22Rv1 (cell line): ENCODE data around the gene MRPL49.

Experiments used
- CTCF ChIP-seq: fragments of 450-650 bp; IDR thresholded peaks from 2 replicates; pipeline ENCODE4 v1.5.1; 2017; ENCODE audit warnings: mild to moderate bottlenecking
- ZFX ChIP-seq: fragments of 450-650 bp; IDR thresholded peaks from 2 replicates; pipeline ENCODE4 v1.6.1; 2017; ENCODE audit warnings: antibody characterized with exemption, borderline replicate concordance

GRCh38 chr11:65100674-65101350 is 21.3 kb upstream of the MRPL49 start:
- TF ChIP-seq CTCF (peak; percentile 40), ZFX (no peak)
